Subcutaneous adipose tissue (tissue), 4 donors: Measurements from ENCODE around the gene TBC1D24. TPM values are rescaled to one million over a fixed set of nuclear protein-coding genes. Genes with fewer than 3 reads are reported as not detected.

Source experiments
- CTCF ChIP-seq: fragments of 450-650 bp; IDR thresholded peaks from one replicate; pipeline ENCODE4 v1.5.1; 2016; ENCODE audit warnings: low read depth, mild to moderate bottlenecking, control low read depth, antibody characterized with exemption, moderate library complexity
- total RNA-seq, 4 donors: library from RNA; depleted of rRNA; stranded (reverse); fragments of >200 nt; gene quantifications; one replicate each; pipeline ENCODE4 v1.1.0, GENCODE V29; 2016

TBC1D24 gene
- total RNA-seq, result 10 to 100 TPM in 1 of 4 donors, 1 to 10 TPM in 3; 7.0 to 30.1 (median 8.1) TPM

- TF ChIP-seq CTCF, result no peak
Observed at GRCh38 chr16:2474877-2475412, at the start of gene TBC1D24. Gene TBC1D24, plus strand, starts transcription at chr16:2475127. Its CDS starts 21,022 bp downstream, at chr16:2496149.

GRCh38 chr16:2425825-2426430, 49.0 kb upstream of the TBC1D24 start:
- no peak for TF ChIP-seq CTCF

- no peak for TF ChIP-seq CTCF
Observed at GRCh38 chr16:2426941-2427361, 48.0 kb upstream of the TBC1D24 start.

GRCh38 chr16:2427526-2427925, 47.4 kb upstream of the TBC1D24 start:
- TF ChIP-seq CTCF, result no peak

GRCh38 chr16:2428051-2428783, 46.7 kb upstream of the TBC1D24 start:
- TF ChIP-seq CTCF, result no peak

- TF ChIP-seq CTCF, result no peak
Observed at GRCh38 chr16:2428784-2429033, 46.2 kb upstream of the TBC1D24 start.

GRCh38 chr16:2429034-2429770, 45.7 kb upstream of the TBC1D24 start, which contains the start of gene CCNF:
Gene CCNF, plus strand, starts transcription at chr16:2429447. Its CDS starts 35 bp downstream, at chr16:2429482.
- TF ChIP-seq CTCF, result no peak
